HEK293 (cell line): ENCODE data around the gene SYT6.

Experiments
- ATF2 ChIP-seq: fragments of 450-650 bp; formaldehyde crosslinking; IDR thresholded peaks from 2 replicates; pipeline ENCODE4 v1.5.1; 2016; ENCODE audit warnings: missing biosample characterization, missing genetic modification characterization, low read depth
- CTCF ChIP-seq: fragments of 450-650 bp; formaldehyde crosslinking; IDR thresholded peaks from 2 replicates; pipeline ENCODE4 v1.5.1; 2016; ENCODE audit warnings: missing biosample characterization, missing genetic modification characterization
- PRDM6 ChIP-seq: fragments of 450-650 bp; formaldehyde crosslinking; IDR thresholded peaks from 2 replicates; pipeline ENCODE4 v1.5.1; 2017; ENCODE audit warnings: missing biosample characterization, missing genetic modification characterization
- REST ChIP-seq: fragments of 450-650 bp; formaldehyde crosslinking; IDR thresholded peaks from 2 replicates; pipeline ENCODE4 v1.5.1; 2016; ENCODE audit warnings: missing biosample characterization, missing genetic modification characterization
- YY1 ChIP-seq: fragments of 450-650 bp; formaldehyde crosslinking; IDR thresholded peaks from 2 replicates; pipeline ENCODE4 v1.5.1; 2018; ENCODE audit warnings: missing biosample characterization, missing genetic modification characterization
- ZNF169 ChIP-seq: fragments of 450-650 bp; formaldehyde crosslinking; IDR thresholded peaks from 2 replicates; pipeline ENCODE4 v1.5.1; 2016; ENCODE audit warnings: missing biosample characterization, missing genetic modification characterization
- ZNF202 ChIP-seq: fragments of 450-650 bp; formaldehyde crosslinking; IDR thresholded peaks from 2 replicates; pipeline ENCODE4 v1.5.1; 2016; ENCODE audit warnings: missing biosample characterization, missing genetic modification characterization, borderline replicate concordance
- ZNF747 ChIP-seq: fragments of 450-650 bp; formaldehyde crosslinking; IDR thresholded peaks from 2 replicates; pipeline ENCODE4 v1.5.1; 2016; ENCODE audit warnings: missing biosample characterization, missing genetic modification characterization
- ZNF768 ChIP-seq: fragments of 450-650 bp; formaldehyde crosslinking; IDR thresholded peaks from 2 replicates; pipeline ENCODE4 v1.5.1; 2018; ENCODE audit warnings: missing biosample characterization, mild to moderate bottlenecking, missing genetic modification characterization

GRCh38 chr1:114159941-114160340 lies 6.3 kb upstream of the SYT6 start:
- TF ChIP-seq ZNF169 (tag by site-specific recombination) (no peak), CTCF (no peak), YY1 (tag by site-specific recombination) (no peak), ZNF747 (tag by site-specific recombination) (no peak), PRDM6 (tag by site-specific recombination) (no peak), ZNF768 (tag by site-specific recombination) (no peak), ZNF202 (tag by site-specific recombination) (no peak), REST (tag by site-specific recombination) (no peak), ATF2 (tag by site-specific recombination) (no peak)
